Uterus (tissue), 4 donors: ENCODE data around the gene PA2G4. TPM values are rescaled to one million over a fixed set of nuclear protein-coding genes. Genes with fewer than 3 reads are reported as not detected.

ENCODE experiments used
- DNase-seq, 2 donors: peaks; one replicate each; pipeline ENCODE4 v3.0.0-alpha.2; 2019 to 2020
- H3K27ac ChIP-seq, 2 donors: fragments of 200-600 bp; sonication (generic); 1 replicate in 1 of 2; 2 replicates in 1 of 2; pipeline ENCODE4 v1.5.1; 2016 to 2018
- H3K27me3 ChIP-seq, 2 donors: fragments of 200-600 bp; sonication (generic); one replicate each; pipeline ENCODE4 v1.5.1; 2018 to 2019; ENCODE audit warnings: control low read depth in 1 of 2
- H3K36me3 ChIP-seq, 2 donors: fragments of 200-600 bp; sonication (generic); one replicate each; pipeline ENCODE4 v1.5.1; 2019; ENCODE audit warnings: control low read depth in 1 of 2
- H3K4me1 ChIP-seq, 2 donors: fragments of 200-600 bp; sonication (generic); one replicate each; pipeline ENCODE4 v1.5.1; 2018 to 2019; ENCODE audit warnings: control low read depth in 1 of 2
- H3K4me3 ChIP-seq, 2 donors: fragments of 200-600 bp; sonication (generic); 1 replicate in 1 of 2; 2 replicates in 1 of 2; pipeline ENCODE4 v1.5.1; 2018 to 2019; ENCODE audit warnings: mild to moderate bottlenecking in 1 of 2
- H3K9me3 ChIP-seq, 2 donors: fragments of 200-600 bp; sonication (generic); one replicate each; pipeline ENCODE4 v1.5.1; 2019; ENCODE audit warnings: control low read depth in 1 of 2
- CTCF ChIP-seq, 4 experiments: fragments of 200-600 bp in 2 of 4; fragments of 450-650 bp in 2 of 4; sonication (generic) in 2 of 4; IDR thresholded peaks; one replicate each; pipeline ENCODE4 v1.5.1; 2016 to 2019; ENCODE audit warnings: antibody characterized with exemption in 4 of 4, mild to moderate bottlenecking in 2 of 4, moderate library complexity in 1 of 4
- POLR2A ChIP-seq, 2 donors: fragments of 450-650 bp; IDR thresholded peaks; one replicate each; pipeline ENCODE4 v1.6.1; 2016; ENCODE audit warnings: antibody characterized with exemption in 2 of 2, mild to moderate bottlenecking in 1 of 2, moderate library complexity in 1 of 2
- intact Hi-C: fragments of 100-400 bp; cut with DNase I; formaldehyde crosslinking; loops from one replicate; pipeline ENCODE4 v1.15.1; 2023; ENCODE audit warnings: low total_unique reads
- total RNA-seq, 4 donors: library from RNA; depleted of rRNA in 3 of 4; stranded (reverse); fragments of >200 nt in 3 of 4; gene quantifications; one replicate each; pipeline versions ENCODE4 v1.1.0 to v1.2.4, GENCODE V29; 2014 to 2023
- donor health status: DM: yes; HTN: yes; CAD: no.

The PA2G4 gene
- total RNA-seq, 4 donors from 2014 or later: 64.4 to 120 (median 81.0) TPM

- Histone ChIP-seq H3K27ac (peak overlapping the region; percentile 99), H3K9me3 (no peaks in the 10 kb centered on the region), H3K36me3 (no peaks in the 10 kb centered on the region), H3K4me3 (peak overlapping the region; percentile 89 to 98), H3K4me1 (peaks cover 6 to 22% of the 10 kb centered on the region in 2 donors), H3K27me3 (no peaks in the 10 kb centered on the region)
- TF ChIP-seq CTCF (IDR thresholded peaks at IDR 0.05) (peak; percentile 76 to 94 (median 86)), POLR2A (IDR thresholded peaks at IDR 0.05) (peak; percentile 8 to 59)
- DNase-seq: peak; percentile 93 to 95
- intact Hi-C loops: no loop called here
Observed at GRCh38 chr12:56157201-56158028, 53.1 kb downstream of the PA2G4 start.

GRCh38 chr12:56158029-56158925 is 53.9 kb downstream of the PA2G4 start, which contains the start of gene MYL6:
MYL6 (plus strand) TSS chr12:56158359; CDS start chr12:56158402, 43 bp downstream.
- no peaks in the 10 kb centered on the region for H3K9me3 ChIP-seq
- H3K36me3 ChIP-seq: no peaks in the 10 kb centered on the region
- intact Hi-C loops: no loop called here
- TF ChIP-seq POLR2A (IDR thresholded peaks at IDR 0.05): peak; percentile 99
- TF ChIP-seq CTCF (IDR thresholded peaks at IDR 0.05): peak in 2 of 4 experiments; percentile 27 to 34
- H3K4me1 ChIP-seq: peaks cover under 1 to 18% of the 10 kb centered on the region in 2 donors
- DNase-seq: peak; percentile 95 to 99
- no peaks in the 10 kb centered on the region for H3K27me3 ChIP-seq
- peak within 1 kb of the TSS; percentile 89 to 98 for H3K4me3 ChIP-seq
- H3K27ac ChIP-seq: peak within 1 kb of the TSS; percentile 99

- Histone ChIP-seq H3K27me3 (no peaks in the 10 kb centered on the region), H3K36me3 (no peaks in the 10 kb centered on the region), H3K4me3 (peak overlapping the region; percentile 89 to 98), H3K9me3 (no peaks in the 10 kb centered on the region), H3K4me1 (peaks cover 0 to 16% of the 10 kb centered on the region in 2 donors), H3K27ac (peak overlapping the region; percentile 99)
- peak; percentile 80 to 88 for DNase-seq
- TF ChIP-seq CTCF (IDR thresholded peaks at IDR 0.05): peak in 1 of 4 experiments; percentile 14
- TF ChIP-seq POLR2A (IDR thresholded peaks at IDR 0.05): peak; percentile 59 to 88
- intact Hi-C loops: no loop called here
Observed at GRCh38 chr12:56158926-56159461, 54.6 kb downstream of the PA2G4 start.

GRCh38 chr12:56159482-56160192 is 55.3 kb downstream of the PA2G4 start:
- intact Hi-C loops: loop anchor here (5.0 kb wide), 1 partner anchor 32 kb away; the partner anchor contains the start of gene ESYT1
- H3K27me3 ChIP-seq: no peaks in the 10 kb centered on the region
- H3K27ac ChIP-seq: peak overlapping the region; percentile 99
- peaks cover 0 to 16% of the 10 kb centered on the region in 2 donors for H3K4me1 ChIP-seq
- H3K4me3 ChIP-seq: peak overlapping the region; percentile 89 to 98
- no peaks in the 10 kb centered on the region for H3K9me3 ChIP-seq
- H3K36me3 ChIP-seq: no peaks in the 10 kb centered on the region
- no peak for DNase-seq
- TF ChIP-seq CTCF (IDR thresholded peaks at IDR 0.05) (no peak), POLR2A (IDR thresholded peaks at IDR 0.05) (no peak)
